ENCODE data around the gene MPRIP.

DNA sequence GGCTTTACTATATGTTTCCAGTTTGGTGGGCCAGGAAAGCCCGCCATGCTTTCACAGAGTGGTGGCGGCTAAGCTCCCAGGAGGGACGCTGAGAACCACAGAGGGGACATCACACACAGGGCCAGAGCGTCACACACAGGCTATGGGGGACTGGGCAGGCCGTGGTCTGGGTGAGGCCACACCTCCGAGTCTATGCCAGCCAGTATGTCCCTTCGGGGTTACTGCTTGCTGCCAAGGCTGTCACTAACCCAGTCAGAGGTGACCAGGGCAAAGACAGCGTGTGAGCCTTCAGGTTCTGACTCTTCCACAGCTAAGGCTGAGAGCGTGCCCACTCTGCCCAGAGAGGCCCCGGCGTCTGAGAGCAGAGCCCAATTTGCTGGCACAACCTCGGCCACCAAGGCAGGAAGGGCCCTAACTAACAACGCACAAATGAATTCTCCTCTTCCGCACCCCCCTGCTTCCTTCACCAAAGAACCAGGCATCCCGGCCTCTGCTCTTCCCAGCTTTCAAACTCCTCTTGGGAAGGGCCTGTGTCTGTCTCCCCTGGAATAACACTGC, 161.0 kb downstream of the MPRIP start:
- TF ChIP-seq SMC3 (conservative IDR thresholded peaks at IDR 0.05; ENCODE audit: poor library complexity) (no peak), EZH2 (IDR thresholded peaks at IDR 0.05; ENCODE audit: borderline replicate concordance, insufficient read depth, low read length, poor library complexity, severe bottlenecking) (no peak)
- TF ChIP-seq, protein P1, sequence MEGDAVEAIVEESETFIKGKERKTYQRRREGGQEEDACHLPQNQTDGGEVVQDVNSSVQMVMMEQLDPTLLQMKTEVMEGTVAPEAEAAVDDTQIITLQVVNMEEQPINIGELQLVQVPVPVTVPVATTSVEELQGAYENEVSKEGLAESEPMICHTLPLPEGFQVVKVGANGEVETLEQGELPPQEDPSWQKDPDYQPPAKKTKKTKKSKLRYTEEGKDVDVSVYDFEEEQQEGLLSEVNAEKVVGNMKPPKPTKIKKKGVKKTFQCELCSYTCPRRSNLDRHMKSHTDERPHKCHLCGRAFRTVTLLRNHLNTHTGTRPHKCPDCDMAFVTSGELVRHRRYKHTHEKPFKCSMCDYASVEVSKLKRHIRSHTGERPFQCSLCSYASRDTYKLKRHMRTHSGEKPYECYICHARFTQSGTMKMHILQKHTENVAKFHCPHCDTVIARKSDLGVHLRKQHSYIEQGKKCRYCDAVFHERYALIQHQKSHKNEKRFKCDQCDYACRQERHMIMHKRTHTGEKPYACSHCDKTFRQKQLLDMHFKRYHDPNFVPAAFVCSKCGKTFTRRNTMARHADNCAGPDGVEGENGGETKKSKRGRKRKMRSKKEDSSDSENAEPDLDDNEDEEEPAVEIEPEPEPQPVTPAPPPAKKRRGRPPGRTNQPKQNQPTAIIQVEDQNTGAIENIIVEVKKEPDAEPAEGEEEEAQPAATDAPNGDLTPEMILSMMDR (IDR thresholded peaks at IDR 0.05; ENCODE audit: poor library complexity, severe bottlenecking), result no peak
